NCI-H146 treated with DMSO at 0.1 percent for 48 hours (cell line): ENCODE data around the gene MRPS9.

ENCODE experiments used
- DNase-seq: peaks from one replicate; lab custom pipeline; 2025; ENCODE audit not compliant: unreplicated experiment; lab: John Stamatoyannopoulos, UW

The MRPS9 gene

DNA sequence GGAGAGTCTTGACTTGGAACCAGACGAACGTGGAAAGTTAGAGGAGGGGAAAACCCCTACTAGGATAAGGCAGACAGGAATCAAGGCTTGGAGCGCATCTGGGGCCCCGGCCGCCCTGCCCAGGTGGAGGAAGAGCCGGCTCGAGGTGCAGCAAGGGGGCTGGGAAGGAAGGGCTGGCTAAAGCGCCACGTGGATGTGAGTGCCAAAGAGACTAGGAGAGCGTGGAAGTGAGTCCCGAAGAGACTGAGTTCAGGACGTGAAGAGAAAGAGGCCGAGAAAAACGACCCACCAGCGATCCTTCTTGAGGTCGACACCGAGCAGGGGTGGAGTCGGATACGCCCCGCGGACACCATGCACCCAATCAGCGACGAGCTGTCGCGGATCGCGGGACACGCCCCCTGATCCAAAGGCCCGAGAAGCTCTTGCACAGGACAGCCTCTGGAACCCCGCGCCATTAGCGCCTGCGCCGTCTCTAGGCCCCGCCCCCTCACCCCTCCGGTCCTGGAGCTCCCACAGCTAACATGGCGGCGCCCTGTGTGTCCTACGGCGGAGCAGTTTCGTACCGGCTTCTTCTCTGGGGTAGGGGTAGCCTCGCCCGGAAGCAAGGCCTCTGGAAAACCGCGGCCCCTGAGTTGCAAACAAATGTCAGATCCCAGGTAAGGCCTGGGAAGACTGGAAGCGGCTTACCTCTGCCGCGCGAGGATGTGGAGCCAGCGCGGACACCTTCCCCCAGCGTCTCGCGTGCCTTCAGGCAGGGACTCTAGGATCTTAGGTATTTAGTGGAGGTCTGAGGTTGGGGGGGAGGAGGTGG is at the start of gene MRPS9:
TSS of gene MRPS9 (plus strand) at position 498 of the 811 bp plus-strand sequence. CDS start at position 522, 24 bp downstream.
- peak; percentile 94 for DNase-seq

GRCh38 chr2:105005181-105005951 is 32.5 kb upstream of the MRPS9 start:
- no peak for DNase-seq

GRCh38 chr2:105007367-105007766 is 30.5 kb upstream of the MRPS9 start:
- no peak for DNase-seq

GRCh38 chr2:105032476-105032875 is 5.4 kb upstream of the MRPS9 start:
- DNase-seq = no peak

DNA sequence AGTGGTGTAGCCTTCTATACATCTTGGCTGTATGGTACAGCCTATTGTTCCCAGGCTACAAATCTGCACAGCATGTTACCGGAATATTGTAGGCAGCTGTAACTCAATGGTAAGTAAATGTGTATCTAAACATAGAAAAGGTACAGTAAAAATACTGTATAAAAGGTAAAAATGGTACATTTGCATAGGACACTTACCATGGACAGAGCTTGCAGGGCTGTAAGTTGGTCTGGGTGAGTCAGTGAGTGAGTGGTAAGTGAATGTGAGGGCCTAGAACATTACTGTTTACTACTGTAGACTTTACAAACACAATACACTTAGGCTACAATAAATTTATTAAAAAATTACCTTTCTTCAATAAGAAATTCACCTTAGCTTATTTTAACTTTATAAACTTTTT is 3.7 kb upstream of the MRPS9 start:
- DNase-seq = peak; percentile 15

DNA sequence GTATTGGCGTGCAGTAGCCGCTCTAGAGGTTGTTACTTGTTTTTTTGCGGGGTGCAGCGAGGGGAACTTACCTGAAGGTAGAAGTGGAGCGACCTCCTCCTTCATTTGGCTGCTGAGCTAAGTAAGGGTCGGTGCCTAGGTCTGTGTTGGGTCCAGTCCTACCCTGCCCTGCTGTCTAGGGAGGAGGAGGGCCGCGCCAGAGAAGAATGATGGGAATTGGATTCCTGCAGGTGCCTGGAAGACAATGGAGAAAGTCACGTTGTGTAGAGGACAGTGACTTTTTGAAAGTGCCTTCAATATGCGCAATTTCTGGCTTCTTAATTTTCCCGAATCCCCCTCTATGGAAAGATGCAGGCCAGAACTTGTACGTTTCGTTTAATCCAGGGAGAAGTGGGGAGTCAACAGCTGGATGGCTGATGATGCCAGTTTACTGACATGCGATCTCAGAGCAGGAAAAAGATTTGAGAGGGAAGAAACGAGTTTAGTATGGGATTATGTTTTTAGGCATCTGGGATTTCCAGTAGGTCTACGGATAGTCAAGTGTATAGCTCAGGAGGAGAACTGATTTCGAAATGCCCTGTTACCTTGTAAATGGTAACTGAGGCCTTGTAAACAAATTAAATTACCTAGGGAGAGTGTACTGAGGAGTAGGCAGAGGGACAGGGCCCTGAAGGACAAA is 653 bp downstream of the MRPS9 start:
- DNase-seq = peak; percentile 38

DNA sequence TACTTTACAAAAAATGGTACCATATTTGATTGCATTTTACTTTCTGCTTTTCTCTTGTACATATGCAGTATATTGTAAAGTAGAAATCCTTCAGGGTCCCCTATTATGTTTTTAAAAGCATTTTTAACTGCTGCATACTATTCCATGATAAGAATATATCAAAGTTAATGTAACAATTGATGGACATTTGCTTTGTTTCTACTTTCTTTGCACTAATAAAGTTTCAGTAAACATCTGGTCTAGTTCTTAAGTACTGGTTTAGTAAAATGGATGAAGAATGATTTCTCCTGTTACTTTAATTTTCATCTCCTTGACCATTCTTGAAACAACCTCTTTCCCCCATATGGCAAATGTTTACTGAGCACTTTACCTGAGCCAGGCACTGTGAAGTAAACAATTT is 1.7 kb downstream of the MRPS9 start:
- DNase-seq = no peak

GRCh38 chr2:105042189-105042588 is 4.3 kb downstream of the MRPS9 start:
- peak; percentile 35 for DNase-seq

GRCh38 chr2:105052773-105053172 is 14.9 kb downstream of the MRPS9 start:
- no peak for DNase-seq

- DNase-seq = no peak
Observed at GRCh38 chr2:105055613-105056012, 17.7 kb downstream of the MRPS9 start.

- DNase-seq = no peak
Observed at GRCh38 chr2:105056245-105056644, 18.4 kb downstream of the MRPS9 start.

- DNase-seq = peak; percentile 8
Observed at GRCh38 chr2:105057005-105057404, 19.1 kb downstream of the MRPS9 start.

DNA sequence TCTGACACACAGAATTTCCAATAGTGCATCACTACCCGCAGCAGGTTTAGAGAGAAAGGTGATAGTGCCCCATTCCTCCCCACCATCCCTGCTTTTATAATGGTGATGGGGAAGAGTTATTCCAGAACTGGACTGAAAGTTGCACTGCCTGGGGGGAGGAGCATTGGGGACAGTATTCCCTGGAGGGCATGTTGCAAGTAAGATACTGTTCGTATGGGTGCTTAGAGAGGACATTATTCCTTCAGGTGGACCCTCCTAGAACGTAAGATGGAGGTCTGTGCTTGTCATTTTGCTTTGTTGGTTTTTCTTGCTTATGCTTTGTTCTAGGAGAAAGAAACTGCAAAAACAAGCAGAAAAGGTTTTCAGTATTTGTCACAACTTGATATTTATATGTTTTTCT is 23.7 kb downstream of the MRPS9 start:
- DNase-seq = no peak

DNA sequence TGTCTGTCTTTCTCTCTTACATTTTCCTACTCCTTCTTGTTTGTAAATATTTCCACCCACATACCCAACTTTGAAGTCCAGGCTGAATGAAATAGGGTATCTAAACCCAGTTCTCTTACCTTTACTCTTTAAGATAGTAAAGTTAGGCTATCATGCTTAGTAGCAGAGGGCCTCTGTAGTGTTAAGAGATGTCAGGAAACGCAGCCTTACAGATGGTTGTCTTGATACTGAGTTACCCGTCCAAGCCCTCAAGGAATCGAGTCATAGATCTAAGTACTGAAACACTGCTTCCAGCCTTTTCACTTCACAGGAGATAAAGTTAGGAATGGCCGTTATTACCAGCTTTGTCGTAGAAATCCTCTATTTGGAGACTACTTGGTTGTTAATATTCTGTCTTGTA is 24.3 kb downstream of the MRPS9 start:
- no peak for DNase-seq

DNA sequence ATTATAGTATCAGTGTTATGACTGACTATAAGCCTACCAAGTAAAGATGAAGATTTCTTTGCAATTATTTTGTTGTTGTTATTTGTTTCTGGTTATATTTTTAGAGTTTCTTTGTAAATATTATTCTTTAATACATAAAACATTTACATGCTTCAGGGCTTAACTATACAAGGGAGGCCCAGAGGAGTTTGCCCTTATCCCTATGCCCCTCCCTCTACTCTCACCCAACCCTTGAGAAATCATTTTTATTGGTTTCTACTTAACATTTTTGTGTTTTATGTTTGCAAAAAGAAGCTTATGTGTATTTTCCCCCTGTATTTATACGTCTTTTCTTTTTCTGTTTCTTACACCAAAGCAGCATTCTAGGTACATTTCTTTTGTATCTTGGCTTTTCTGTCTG is 30.5 kb downstream of the MRPS9 start:
- no peak for DNase-seq

DNA sequence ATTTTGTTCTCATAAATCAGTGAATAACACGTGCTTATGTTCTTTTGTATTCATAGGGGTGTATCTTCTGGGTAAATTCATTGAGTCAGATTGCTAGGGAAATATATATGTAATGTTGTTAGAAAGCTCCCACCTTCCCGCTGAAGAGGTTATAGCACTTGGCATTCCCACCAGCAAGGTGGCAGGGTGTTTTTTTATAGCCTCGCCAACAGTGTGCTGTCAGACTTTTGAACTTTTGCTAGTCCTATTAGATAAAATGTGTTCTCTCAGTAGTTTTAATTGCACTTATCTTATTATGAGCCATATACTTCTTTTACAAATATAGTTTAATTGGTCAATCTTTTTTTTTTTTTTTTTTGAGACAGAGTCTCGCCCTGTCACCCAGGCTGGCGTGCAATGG is 31.0 kb downstream of the MRPS9 start:
- DNase-seq = no peak

GRCh38 chr2:105070010-105070865 is 32.4 kb downstream of the MRPS9 start:
- DNase-seq = no peak

DNA sequence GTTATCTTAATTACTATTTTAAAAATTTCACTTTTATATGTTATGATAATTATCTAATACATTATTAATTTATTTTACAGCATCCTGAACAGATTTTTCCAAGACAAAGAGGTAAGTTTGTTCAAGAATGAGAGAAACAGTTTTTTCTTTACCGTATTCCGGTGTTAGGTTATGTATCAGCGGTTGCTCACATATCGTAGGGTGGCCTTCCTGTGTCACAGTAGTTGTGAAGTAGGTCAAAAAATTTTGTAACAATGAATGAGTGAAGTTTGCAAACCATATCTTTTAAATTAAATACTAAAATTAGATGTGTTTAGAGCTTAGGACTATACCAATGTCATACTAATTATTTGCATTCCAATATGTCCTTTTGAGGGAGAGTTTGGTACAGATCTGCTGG is 33.5 kb downstream of the MRPS9 start:
- DNase-seq = no peak

GRCh38 chr2:105072039-105072438 is 34.2 kb downstream of the MRPS9 start:
- DNase-seq = no peak

GRCh38 chr2:105073591-105073990 is 35.7 kb downstream of the MRPS9 start:
- no peak for DNase-seq

- no peak for DNase-seq
Observed at GRCh38 chr2:105076121-105076520, 38.3 kb downstream of the MRPS9 start.
